K562 (cell line): ENCODE results near the gene C17orf113. TPM values are rescaled to one million over a fixed set of nuclear protein-coding genes. Genes with fewer than 3 reads are reported as not detected.

ENCODE experiments used
- BCLAF1 ChIP-seq, 2 experiments: fragments of 450-650 bp in 1 of 2; IDR thresholded peaks; 2 replicates each; pipeline ENCODE4 v1.6.1; 2011 to 2017; ENCODE audit warnings: low read depth in 2 of 2, antibody characterized with exemption in 1 of 2, borderline replicate concordance in 1 of 2, low read length in 1 of 2, mild to moderate bottlenecking in 1 of 2, mixed read lengths in 1 of 2; ENCODE audit not compliant: control insufficient read depth in 1 of 2
- DLX4 ChIP-seq: fragments of 250-450 bp; sonication (Bioruptor Pico); IDR thresholded peaks from 2 replicates; pipeline ENCODE4 v1.6.1; 2021; ENCODE audit warnings: mild to moderate bottlenecking
- E2F8 ChIP-seq: fragments of 450-650 bp; IDR thresholded peaks from 2 replicates; pipeline ENCODE4 v1.7.1; 2018; ENCODE audit warnings: mild to moderate bottlenecking, low read depth; ENCODE audit not compliant: partially characterized antibody
- ESRRA ChIP-seq: fragments of 450-650 bp; IDR thresholded peaks from 2 replicates; pipeline ENCODE4 v1.6.1; 2014; ENCODE audit warnings: low read depth, mild to moderate bottlenecking, moderate library complexity, borderline replicate concordance
- FOXA1 ChIP-seq: fragments of 450-650 bp; IDR thresholded peaks from 2 replicates; pipeline ENCODE4 v1.6.1; 2016; ENCODE audit warnings: mild to moderate bottlenecking, borderline replicate concordance
- GATAD2B ChIP-seq: fragments of 450-650 bp; IDR thresholded peaks from 2 replicates; pipeline ENCODE4 v1.6.1; 2017; ENCODE audit warnings: mild to moderate bottlenecking, borderline replicate concordance
- PBX2 ChIP-seq, 2 experiments: IDR thresholded peaks in 1 of 2; conservative IDR thresholded peaks in 1 of 2; 2 replicates each; pipeline ENCODE4 v1.6.1; 2016; ENCODE audit warnings: low read depth in 2 of 2, mild to moderate bottlenecking in 1 of 2, missing compliant biosample characterization in 1 of 2, missing genetic modification characterization in 1 of 2, moderate library complexity in 1 of 2
- POLR2A ChIP-seq: fragments of 450-650 bp; conservative IDR thresholded peaks from 2 replicates; pipeline ENCODE4 v1.6.1; 2016
- POLR2AphosphoS5 ChIP-seq: IDR thresholded peaks from 2 replicates; pipeline ENCODE4 v1.6.1; 2011; ENCODE audit warnings: mild to moderate bottlenecking, low read depth, low read length, moderate library complexity; ENCODE audit not compliant: control insufficient read depth, insufficient read depth
- SAFB2 ChIP-seq: fragments of 200-400 bp; formaldehyde crosslinking; IDR thresholded peaks from 2 replicates; pipeline ENCODE4 v1.6.1; 2018; ENCODE audit warnings: borderline replicate concordance, low read length, low read depth, moderate library complexity; ENCODE audit not compliant: severe bottlenecking
- SETDB1 ChIP-seq: IDR thresholded peaks from one replicate; pipeline ENCODE4 v1.6.1; 2012; ENCODE audit warnings: low read length, control low read depth, inconsistent platforms
- SRSF9 ChIP-seq: fragments of 200-400 bp; formaldehyde crosslinking; IDR thresholded peaks from 2 replicates; pipeline ENCODE4 v1.6.1; 2017; ENCODE audit warnings: low read depth, low read length, borderline replicate concordance
- TBP ChIP-seq: optimal IDR thresholded peaks from 2 replicates; pipeline ENCODE3; 2011; ENCODE audit warnings: low read depth, low read length, improper control_type of control experiment
- YY1 ChIP-seq, 3 experiments: IDR thresholded peaks; 2 replicates each; pipeline ENCODE4 v1.6.1; 2011; ENCODE audit warnings: low read length in 2 of 3, mild to moderate bottlenecking in 2 of 3, moderate library complexity in 2 of 3, borderline replicate concordance in 1 of 3, control low read depth in 1 of 3, low read depth in 1 of 3; ENCODE audit not compliant: insufficient read depth in 3 of 3, insufficient replicate concordance in 2 of 3, control insufficient read depth in 1 of 3, insufficient read length in 1 of 3; ENCODE audit errors: extremely low read depth in 1 of 3
- polyA plus RNA-seq, 8 experiments: library from polyadenylated mRNA; depleted of rRNA in 4 of 8; stranded (reverse) in 5 of 8; unstranded in 3 of 8; fragments of >200 nt; fragmentation: Nextera tagmentation in 2 of 8; fragmentation: Illumina TruSeq in 1 of 8; extraction: Ambion mirVana in 2 of 8; extraction: Trizol in 1 of 8; gene quantifications; 2 replicates each; pipeline versions ENCODE4 v1.2.1 to v1.2.3, GENCODE V29; 2011 to 2014; ENCODE audit warnings: inconsistent platforms in 1 of 8, missing spikeins in 1 of 8
- total RNA-seq, 7 experiments: library from RNA; depleted of rRNA in 6 of 7; stranded (reverse); fragments of >200 nt in 6 of 7; fragmentation: Illumina TruSeq in 2 of 7; extraction: Trizol in 2 of 7; gene quantifications; 2 replicates each; pipeline versions ENCODE4 v1.2.1 to v1.2.3, GENCODE V29; 2011 to 2021; ENCODE audit warnings: low replicate concordance in 1 of 7
- TF ChIP-seq, protein P1 (sequence below), 2 experiments: IDR thresholded peaks; 2 replicates each; pipeline ENCODE4 v1.6.1; 2011; ENCODE audit warnings: borderline replicate concordance in 1 of 2, control low read depth in 1 of 2, low read depth in 1 of 2, low read length in 1 of 2, mild to moderate bottlenecking in 1 of 2, mixed read lengths in 1 of 2, moderate library complexity in 1 of 2; ENCODE audit not compliant: insufficient read depth in 1 of 2, insufficient read length in 1 of 2, poor library complexity in 1 of 2, severe bottlenecking in 1 of 2; ENCODE audit errors: extremely low read depth in 1 of 2

C17orf113 gene
- total and polyA plus RNA-seq, 9 of the 15 experiments (the other 6 are each of a cell fraction or from before 2014, with no cell fraction given), result 0.10 to 1.2 (median 0.31) TPM

DNA sequence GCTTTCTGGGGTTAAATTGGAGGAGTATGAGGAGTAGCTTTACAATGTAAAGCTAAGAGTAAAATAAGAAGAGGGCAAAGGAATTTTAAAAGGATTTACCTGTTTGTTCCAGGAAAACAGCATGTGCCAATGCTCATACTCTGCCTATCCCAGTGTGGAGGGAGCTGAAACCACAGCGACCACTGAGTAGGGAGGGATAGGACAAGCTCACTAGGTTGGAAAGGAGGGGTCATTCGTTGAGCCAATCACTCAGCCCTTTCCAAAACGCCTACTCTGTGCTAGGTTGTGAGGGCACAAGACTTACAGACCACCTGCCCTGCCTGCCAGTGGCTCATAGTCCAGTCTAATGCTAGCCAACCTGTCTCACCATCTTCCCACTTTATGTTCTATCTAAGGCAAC, 32.1 kb downstream of the C17orf113 start (continued):
- TF ChIP-seq, protein P1, sequence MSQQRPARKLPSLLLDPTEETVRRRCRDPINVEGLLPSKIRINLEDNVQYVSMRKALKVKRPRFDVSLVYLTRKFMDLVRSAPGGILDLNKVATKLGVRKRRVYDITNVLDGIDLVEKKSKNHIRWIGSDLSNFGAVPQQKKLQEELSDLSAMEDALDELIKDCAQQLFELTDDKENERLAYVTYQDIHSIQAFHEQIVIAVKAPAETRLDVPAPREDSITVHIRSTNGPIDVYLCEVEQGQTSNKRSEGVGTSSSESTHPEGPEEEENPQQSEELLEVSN (IDR thresholded peaks at IDR 0.05; ENCODE audit: borderline replicate concordance in 1 of 2, extremely low read depth in 1 of 2, insufficient read depth in 1 of 2, insufficient read length in 1 of 2, low read depth in 1 of 2, low read length in 1 of 2, poor library complexity in 1 of 2, severe bottlenecking in 1 of 2), result peak in 1 of 2 experiments; percentile 21
- TF ChIP-seq PBX2 (CRISPR knock-in tag; IDR thresholded peaks at IDR 0.05; ENCODE audit: low read depth) (no peak), PBX2 (tag; conservative IDR thresholded peaks at IDR 0.05; ENCODE audit: low read depth) (no peak), YY1 (IDR thresholded peaks at IDR 0.05; ENCODE audit: borderline replicate concordance in 1 of 3, control insufficient read depth in 1 of 3, extremely low read depth in 1 of 3, insufficient read depth in 3 of 3, insufficient read length in 1 of 3, insufficient replicate concordance in 2 of 3, low read depth in 1 of 3, low read length in 2 of 3) (no peak), POLR2A (peak; percentile 56), E2F8 (no peak), BCLAF1 (IDR thresholded peaks at IDR 0.05; ENCODE audit: borderline replicate concordance in 1 of 2, control insufficient read depth in 1 of 2, low read depth in 2 of 2, low read length in 1 of 2) (no peak), POLR2AphosphoS5 (peak; percentile 58; the same call in 1 of the 2 replicates), FOXA1 (no peak), SRSF9 (no peak), TBP (peak; percentile 75), GATAD2B (no peak), ESRRA (peak; percentile 19; the same call in 1 of the 2 replicates), DLX4 (CRISPR knock-in tag) (no peak), SAFB2 (no peak), SETDB1 (no peak)
